SK-N-SH treated with all-trans-retinoic acid at 6 μM for 48 hours (cell line): ENCODE measurements around the gene TRPM2.

Experiments used
- ATAC-seq: fragments of 200-7000 bp; cut with Tn5 transposase; 3 replicates; pipeline ENCODE4 v1.9.1; 2020; ENCODE audit warnings: mild to moderate bottlenecking, moderate library complexity
- ARNTL ChIP-seq: fragments of 450-650 bp; formaldehyde crosslinking; IDR thresholded peaks from 2 replicates; pipeline ENCODE4 v1.5.0; 2020; ENCODE audit warnings: low read depth, mild to moderate bottlenecking, moderate library complexity, borderline replicate concordance
- BACH2 ChIP-seq: fragments of 250-450 bp; sonication (Bioruptor Pico); IDR thresholded peaks from 2 replicates; pipeline ENCODE4 v1.9.0; 2021; ENCODE audit warnings: mild to moderate bottlenecking, borderline replicate concordance
- CREB5 ChIP-seq: fragments of 250-450 bp; sonication (Bioruptor Pico); IDR thresholded peaks from 2 replicates; pipeline ENCODE4 v1.5.1; 2020; ENCODE audit warnings: low read depth, mild to moderate bottlenecking, moderate library complexity
- CSDC2 ChIP-seq: fragments of 250-450 bp; sonication (Bioruptor Pico); IDR thresholded peaks from 2 replicates; pipeline ENCODE4 v1.5.0; 2020; ENCODE audit warnings: mild to moderate bottlenecking, moderate library complexity
- CSRNP3 ChIP-seq: fragments of 250-450 bp; sonication (Bioruptor Pico); IDR thresholded peaks from 2 replicates; pipeline ENCODE4 v1.5.1; 2021; ENCODE audit warnings: mild to moderate bottlenecking, moderate library complexity
- ESRRG ChIP-seq: fragments of 250-450 bp; sonication (Bioruptor Pico); IDR thresholded peaks from 2 replicates; pipeline ENCODE4 v1.6.1; 2021; ENCODE audit warnings: mild to moderate bottlenecking
- GLIS3 ChIP-seq: fragments of 250-450 bp; sonication (Bioruptor Pico); IDR thresholded peaks from 2 replicates; pipeline ENCODE4 v1.5.0; 2020; ENCODE audit warnings: mild to moderate bottlenecking, moderate library complexity
- OSR1 ChIP-seq: fragments of 250-450 bp; sonication (Bioruptor Pico); IDR thresholded peaks from 2 replicates; pipeline ENCODE4 v1.8.0; 2022; ENCODE audit warnings: moderate library complexity, mild to moderate bottlenecking, inconsistent platforms
- PATZ1 ChIP-seq: fragments of 250-450 bp; sonication (Bioruptor Pico); IDR thresholded peaks from 2 replicates; pipeline ENCODE4 v1.8.0; 2020; ENCODE audit warnings: mild to moderate bottlenecking, moderate library complexity, borderline replicate concordance
- POU6F1 ChIP-seq: fragments of 250-450 bp; sonication (Bioruptor Pico); IDR thresholded peaks from 2 replicates; pipeline ENCODE4 v1.8.0; 2021; ENCODE audit warnings: low read depth, mild to moderate bottlenecking, moderate library complexity, borderline replicate concordance
- PPARA ChIP-seq: fragments of 250-450 bp; sonication (Bioruptor Pico); IDR thresholded peaks from 2 replicates; pipeline ENCODE4 v1.5.0; 2020; ENCODE audit warnings: mild to moderate bottlenecking, borderline replicate concordance
- RARB ChIP-seq: fragments of 250-450 bp; sonication (Bioruptor Pico); IDR thresholded peaks from 2 replicates; pipeline ENCODE4 v1.8.0; 2021; ENCODE audit warnings: mild to moderate bottlenecking, moderate library complexity
- SNAI2 ChIP-seq: fragments of 250-450 bp; sonication (Bioruptor Pico); IDR thresholded peaks from 2 replicates; pipeline ENCODE4 v1.5.0; 2020; ENCODE audit warnings: mild to moderate bottlenecking, moderate library complexity
- TOX ChIP-seq: fragments of 250-450 bp; sonication (Bioruptor Pico); IDR thresholded peaks from 2 replicates; pipeline ENCODE4 v1.8.0; 2021; ENCODE audit warnings: mild to moderate bottlenecking, moderate library complexity, borderline replicate concordance
- TSHZ2 ChIP-seq: fragments of 250-450 bp; sonication (Bioruptor Pico); IDR thresholded peaks from 2 replicates; pipeline ENCODE4 v1.5.0; 2020; ENCODE audit warnings: mild to moderate bottlenecking, moderate library complexity
- ZC3H10 ChIP-seq: fragments of 250-450 bp; sonication (Bioruptor Pico); IDR thresholded peaks from 2 replicates; pipeline ENCODE4 v1.5.1; 2021; ENCODE audit warnings: mild to moderate bottlenecking, moderate library complexity
- ZFP3 ChIP-seq: fragments of 250-450 bp; sonication (Bioruptor Pico); IDR thresholded peaks from 2 replicates; pipeline ENCODE4 v1.5.0; 2020; ENCODE audit warnings: mild to moderate bottlenecking, moderate library complexity
- ZFP30 ChIP-seq: fragments of 450-650 bp; formaldehyde crosslinking; IDR thresholded peaks from 2 replicates; pipeline ENCODE4 v1.5.0; 2022; ENCODE audit warnings: mild to moderate bottlenecking, moderate library complexity
- ZNF565 ChIP-seq: fragments of 450-650 bp; formaldehyde crosslinking; conservative IDR thresholded peaks from 2 replicates; pipeline ENCODE4 v1.5.0; 2020; ENCODE audit warnings: low read depth, mild to moderate bottlenecking, moderate library complexity
- ZNF70 ChIP-seq: fragments of 450-650 bp; formaldehyde crosslinking; IDR thresholded peaks from 2 replicates; pipeline ENCODE4 v1.5.0; 2020; ENCODE audit warnings: mild to moderate bottlenecking, moderate library complexity
- ZNF8 ChIP-seq: fragments of 450-650 bp; formaldehyde crosslinking; IDR thresholded peaks from 2 replicates; pipeline ENCODE4 v1.5.0; 2020; ENCODE audit warnings: mild to moderate bottlenecking, moderate library complexity

TRPM2 gene

GRCh38 chr21:44392916-44393315 lies 39.5 kb downstream of the TRPM2 start:
- no peak for ATAC-seq
- TF ChIP-seq CREB5 (CRISPR knock-in tag) (no peak), ZNF565 (no peak), SNAI2 (CRISPR knock-in tag) (no peak), PATZ1 (CRISPR knock-in tag) (no peak), ZNF8 (CRISPR knock-in tag) (no peak), RARB (CRISPR knock-in tag) (no peak), OSR1 (CRISPR knock-in tag) (no peak), GLIS3 (CRISPR knock-in tag) (no peak), ZC3H10 (CRISPR knock-in tag) (no peak), BACH2 (no peak), POU6F1 (CRISPR knock-in tag) (no peak), TSHZ2 (CRISPR knock-in tag) (no peak), TOX (CRISPR knock-in tag) (no peak), ZNF70 (CRISPR knock-in tag) (no peak)

GRCh38 chr21:44394733-44395132 lies 41.3 kb downstream of the TRPM2 start:
- TF ChIP-seq PPARA (CRISPR knock-in tag) (no peak), ESRRG (CRISPR knock-in tag) (no peak), ZNF70 (CRISPR knock-in tag) (no peak), SNAI2 (CRISPR knock-in tag) (no peak), TOX (CRISPR knock-in tag) (no peak), ZFP30 (no peak), RARB (CRISPR knock-in tag) (no peak), ZNF8 (CRISPR knock-in tag) (no peak), ZFP3 (no peak), TSHZ2 (CRISPR knock-in tag) (no peak), ARNTL (CRISPR knock-in tag) (no peak)
- TF ChIP-seq, all 23 proteins: peak for 0
- no peak for ATAC-seq

- no peak for ATAC-seq
- TF ChIP-seq ZFP30 (no peak), PATZ1 (CRISPR knock-in tag) (no peak), ARNTL (CRISPR knock-in tag) (no peak), TSHZ2 (CRISPR knock-in tag) (no peak), CSRNP3 (CRISPR knock-in tag) (no peak), TOX (CRISPR knock-in tag) (no peak), CSDC2 (CRISPR knock-in tag) (no peak)
These were observed 41.8 kb downstream of the TRPM2 start for GRCh38 chr21:44395260-44395659.
